OCI-LY3 (cell line): Measurements from ENCODE around the gene RAPGEFL1.

Experiments used
- H2AFZ ChIP-seq: fragments of 200-600, 300-600 bp; shearing (Covaris generic); 2 replicates; pipeline ENCODE4 v1.6.0; 2014; ENCODE audit warnings: antibody characterized with exemption, low read depth, low read length
- H3K27ac ChIP-seq: fragments of 200-600, 300-600 bp; sonication (generic); 2 replicates; pipeline ENCODE4 v1.5.1; 2014; ENCODE audit warnings: mild to moderate bottlenecking, low read length, moderate library complexity, mixed read lengths
- H3K27me3 ChIP-seq: fragments of 200-600, 300-600 bp; sonication (generic); 2 replicates; pipeline ENCODE4 v1.6.1; 2014; ENCODE audit warnings: low read depth, low read length, mixed read lengths
- H3K36me3 ChIP-seq: fragments of 200-600, 300-600 bp; sonication (generic); replicated peaks from 2 replicates; pipeline ENCODE3; 2014; ENCODE audit warnings: low read depth, low read length, mixed read lengths
- H3K4me1 ChIP-seq: fragments of 300-600, 200-600 bp; sonication (generic); 2 replicates; pipeline ENCODE4 v1.6.1; 2014; ENCODE audit warnings: low read length, mixed read lengths
- H3K4me2 ChIP-seq: fragments of 200-600, 300-600 bp; sonication (generic); 2 replicates; pipeline ENCODE4 v1.6.1; 2014; ENCODE audit warnings: low read length, mixed read lengths
- H3K4me3 ChIP-seq: fragments of 300-600, 200-600 bp; sonication (generic); 2 replicates; pipeline ENCODE4 v1.5.1; 2014; ENCODE audit warnings: antibody characterized with exemption, mild to moderate bottlenecking, low read length, moderate library complexity
- H3K79me2 ChIP-seq: fragments of 300-600, 200-600 bp; shearing (Covaris generic); 2 replicates; pipeline ENCODE4 v1.6.1; 2014; ENCODE audit warnings: mild to moderate bottlenecking, low read length, mixed read lengths
- H3K9ac ChIP-seq: fragments of 300-600, 200-600 bp; shearing (Covaris generic); 2 replicates; pipeline ENCODE4 v1.6.0; 2014; ENCODE audit warnings: mild to moderate bottlenecking, low read length, moderate library complexity
- H3K9me3 ChIP-seq: fragments of 200-600, 300-600 bp; shearing (Covaris generic); 2 replicates; pipeline ENCODE4 v1.6.1; 2014; ENCODE audit warnings: low read length, mixed read lengths; ENCODE audit not compliant: insufficient read depth
- H4K20me1 ChIP-seq: fragments of 200-600, 300-600 bp; sonication (generic); 2 replicates; pipeline ENCODE4 v1.6.1; 2016; ENCODE audit warnings: low read length, mixed read lengths; ENCODE audit not compliant: insufficient read depth
- EZH2phosphoT487 ChIP-seq: fragments of 200-600 bp; shearing (Covaris generic); IDR thresholded peaks from 2 replicates; pipeline ENCODE4 v1.6.1; 2018; ENCODE audit warnings: antibody characterized with exemption, mixed run types, low read depth
- TF ChIP-seq, protein P1 (sequence below): fragments of 200-600, 300-600 bp; sonication (generic); IDR thresholded peaks from 2 replicates; pipeline ENCODE4 v1.5.1; 2014; ENCODE audit warnings: antibody characterized with exemption, low read length, low read depth

The RAPGEFL1 gene

DNA sequence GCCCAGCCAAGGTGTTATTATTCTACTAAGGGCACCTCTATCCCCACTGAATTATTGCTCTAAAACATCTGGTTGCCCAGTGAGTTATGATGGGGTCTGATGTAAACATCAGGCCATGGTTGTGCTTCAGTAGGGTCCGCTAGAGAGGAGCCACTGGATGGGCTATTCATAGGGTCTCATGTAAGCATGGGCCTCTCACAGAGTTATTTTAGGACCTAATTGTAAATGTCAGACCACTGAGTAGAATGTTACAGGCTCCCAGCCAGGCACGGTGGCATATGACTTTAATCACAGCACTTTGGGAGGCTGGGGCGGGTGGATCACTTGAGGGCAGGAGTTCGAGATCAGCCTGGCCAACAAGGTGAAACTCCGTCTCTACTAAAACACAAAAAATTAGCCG is 5.3 kb downstream of the RAPGEFL1 start:
- Histone ChIP-seq H3K27me3 (no peaks in the 10 kb centered on the region), H3K36me3 (peaks cover 3% of the 10 kb centered on the region), H3K27ac (no peak overlapping the region), H3K9me3 (no peaks in the 10 kb centered on the region), H3K9ac (no peak overlapping the region), H2AFZ (no peak overlapping the region), H3K4me2 (no peak overlapping the region), H3K4me3 (no peak overlapping the region), H3K4me1 (peaks cover 5% of the 10 kb centered on the region; the same call in 1 of the 2 replicates), H4K20me1 (no peaks in the 10 kb centered on the region), H3K79me2 (no peaks in the 10 kb centered on the region)
- no peak for TF ChIP-seq EZH2phosphoT487
- TF ChIP-seq, protein P1, sequence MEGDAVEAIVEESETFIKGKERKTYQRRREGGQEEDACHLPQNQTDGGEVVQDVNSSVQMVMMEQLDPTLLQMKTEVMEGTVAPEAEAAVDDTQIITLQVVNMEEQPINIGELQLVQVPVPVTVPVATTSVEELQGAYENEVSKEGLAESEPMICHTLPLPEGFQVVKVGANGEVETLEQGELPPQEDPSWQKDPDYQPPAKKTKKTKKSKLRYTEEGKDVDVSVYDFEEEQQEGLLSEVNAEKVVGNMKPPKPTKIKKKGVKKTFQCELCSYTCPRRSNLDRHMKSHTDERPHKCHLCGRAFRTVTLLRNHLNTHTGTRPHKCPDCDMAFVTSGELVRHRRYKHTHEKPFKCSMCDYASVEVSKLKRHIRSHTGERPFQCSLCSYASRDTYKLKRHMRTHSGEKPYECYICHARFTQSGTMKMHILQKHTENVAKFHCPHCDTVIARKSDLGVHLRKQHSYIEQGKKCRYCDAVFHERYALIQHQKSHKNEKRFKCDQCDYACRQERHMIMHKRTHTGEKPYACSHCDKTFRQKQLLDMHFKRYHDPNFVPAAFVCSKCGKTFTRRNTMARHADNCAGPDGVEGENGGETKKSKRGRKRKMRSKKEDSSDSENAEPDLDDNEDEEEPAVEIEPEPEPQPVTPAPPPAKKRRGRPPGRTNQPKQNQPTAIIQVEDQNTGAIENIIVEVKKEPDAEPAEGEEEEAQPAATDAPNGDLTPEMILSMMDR = no peak

DNA sequence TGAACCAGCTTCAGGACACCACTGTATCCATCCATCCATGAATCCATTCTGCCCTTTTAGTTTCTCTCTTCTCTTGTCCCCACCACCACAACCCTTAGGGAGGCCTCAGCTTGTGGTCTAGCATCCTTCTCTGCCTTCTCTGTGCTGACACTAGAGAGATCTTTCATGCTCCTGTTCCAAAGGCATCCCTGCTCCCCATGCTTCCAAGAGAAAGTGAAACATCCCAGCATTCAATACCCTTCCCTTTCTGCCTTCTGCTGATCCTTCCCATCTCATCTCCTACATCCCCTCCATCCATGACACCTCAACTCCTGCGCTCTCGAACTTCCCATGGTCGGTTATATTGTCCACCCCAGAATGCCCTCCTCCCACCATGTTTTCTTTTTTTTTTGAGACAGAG is 10.0 kb downstream of the RAPGEFL1 start:
- Histone ChIP-seq H3K4me2 (no peak overlapping the region), H3K27me3 (no peaks in the 10 kb centered on the region), H3K9me3 (no peaks in the 10 kb centered on the region), H3K4me1 (peaks cover 6% of the 10 kb centered on the region), H3K36me3 (no peaks in the 10 kb centered on the region), H3K79me2 (no peaks in the 10 kb centered on the region), H3K27ac (no peak overlapping the region), H2AFZ (no peak overlapping the region), H3K9ac (no peak overlapping the region), H3K4me3 (no peak overlapping the region), H4K20me1 (no peaks in the 10 kb centered on the region)
- TF ChIP-seq EZH2phosphoT487 = no peak
- TF ChIP-seq, protein P1 = no peak

DNA sequence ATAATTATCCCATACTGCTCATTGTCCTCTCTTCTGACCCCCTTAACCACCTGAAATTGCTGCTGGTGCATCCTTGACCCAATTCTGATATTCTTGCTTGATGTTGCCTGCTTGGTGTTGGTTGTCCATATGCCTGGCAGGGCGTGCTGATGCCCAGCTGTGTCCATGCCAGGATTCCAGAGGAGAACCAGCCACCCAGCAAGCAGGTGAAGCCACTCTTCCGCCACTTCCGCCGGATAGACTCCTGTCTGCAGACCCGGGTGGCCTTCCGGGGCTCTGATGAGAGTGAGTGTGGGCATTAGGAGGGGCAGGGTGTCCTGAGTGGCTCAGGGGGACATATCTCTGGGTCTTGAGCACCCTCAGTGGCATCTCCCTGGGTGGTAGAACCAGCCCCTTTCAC is 11.4 kb downstream of the RAPGEFL1 start:
- no peaks in the 10 kb centered on the region for H3K36me3 ChIP-seq
- no peak overlapping the region for H3K27ac ChIP-seq
- peaks cover 6% of the 10 kb centered on the region for H3K4me1 ChIP-seq
- no peak for TF ChIP-seq EZH2phosphoT487
- TF ChIP-seq, protein P1 = no peak
- no peaks in the 10 kb centered on the region for H4K20me1 ChIP-seq
- H2AFZ ChIP-seq = no peak overlapping the region
- H3K9ac ChIP-seq = no peak overlapping the region
- no peaks in the 10 kb centered on the region for H3K79me2 ChIP-seq
- no peak overlapping the region for H3K4me3 ChIP-seq
- no peaks in the 10 kb centered on the region for H3K9me3 ChIP-seq
- no peaks in the 10 kb centered on the region for H3K27me3 ChIP-seq
- no peak overlapping the region for H3K4me2 ChIP-seq

DNA sequence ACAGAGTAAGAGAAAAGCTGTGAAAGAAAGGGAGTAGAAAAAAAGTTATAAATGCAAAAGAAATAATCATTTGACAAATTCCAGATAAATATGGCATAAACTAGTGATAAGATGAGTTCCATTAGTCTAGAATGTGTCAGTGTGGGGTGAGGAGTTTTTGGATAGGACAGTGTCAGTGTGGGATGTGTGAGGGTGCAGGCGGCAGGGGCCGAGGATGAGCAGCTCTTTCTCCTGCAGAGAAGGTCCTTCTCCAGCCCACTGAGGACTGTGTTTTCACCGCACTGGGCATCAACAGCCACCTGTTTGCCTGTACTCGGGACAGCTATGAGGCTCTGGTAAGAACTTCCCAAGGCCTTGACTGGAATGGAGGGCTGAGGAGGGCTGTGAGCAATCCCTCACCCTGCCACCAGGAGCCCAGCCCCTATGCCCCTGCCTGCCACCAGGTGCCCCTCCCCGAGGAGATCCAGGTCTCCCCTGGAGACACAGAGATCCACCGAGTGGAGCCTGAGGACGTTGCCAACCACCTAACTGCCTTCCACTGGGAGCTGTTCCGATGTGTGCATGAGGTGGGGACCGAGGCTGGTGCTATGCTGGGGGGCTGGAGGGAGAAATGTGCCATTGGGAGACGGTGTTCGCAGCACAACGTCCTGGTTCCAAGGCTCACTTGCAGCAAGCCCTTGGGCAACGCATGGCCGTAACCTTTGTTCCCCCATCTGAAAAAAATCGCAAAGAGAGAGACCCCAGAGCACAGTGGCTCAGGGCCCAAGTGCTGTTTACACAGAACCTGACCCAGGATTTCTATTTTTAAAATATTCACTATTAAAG is 13.1 kb downstream of the RAPGEFL1 start:
- H3K9me3 ChIP-seq = no peaks in the 10 kb centered on the region
- H2AFZ ChIP-seq = no peak overlapping the region; the same call in 1 of the 2 replicates
- peaks cover 16% of the 10 kb centered on the region for H3K4me1 ChIP-seq
- peak overlapping the region; percentile 96 for H3K4me2 ChIP-seq
- no peaks in the 10 kb centered on the region for H4K20me1 ChIP-seq
- H3K36me3 ChIP-seq = no peaks in the 10 kb centered on the region
- H3K4me3 ChIP-seq = peak overlapping the region; percentile 92
- H3K9ac ChIP-seq = peak overlapping the region; percentile 69
- TF ChIP-seq, protein P1 = 0 out of 2 replicates have a peak, but pooled peaks have one; percentile 6
- no peak for TF ChIP-seq EZH2phosphoT487
- no peaks in the 10 kb centered on the region for H3K27me3 ChIP-seq
- H3K79me2 ChIP-seq = no peaks in the 10 kb centered on the region
- no peak overlapping the region for H3K27ac ChIP-seq
